SH-SY5Y (cell line): ENCODE data around the gene HSFX1.

ENCODE experiments used
- GATA2 ChIP-seq: IDR thresholded peaks from 2 replicates; pipeline ENCODE4 v1.6.1; 2011; ENCODE audit warnings: mild to moderate bottlenecking, low read depth, low read length
- GATA3 ChIP-seq: IDR thresholded peaks from 2 replicates; pipeline ENCODE4 v1.6.1; 2011; ENCODE audit warnings: low read depth, mild to moderate bottlenecking, low read length, moderate library complexity

- no peak for TF ChIP-seq GATA2
- no peak for TF ChIP-seq GATA3
Observed at GRCh38 chrX:149799938-149800337, 26.1 kb downstream of the HSFX1 start.
